Fibroblast of skin of scalp (primary cell): ENCODE data around the gene LSM14A.

Source experiments
- DNase-seq: peaks from one replicate; pipeline ENCODE4 v3.0.0-alpha.2; 2013

Gene LSM14A

DNA sequence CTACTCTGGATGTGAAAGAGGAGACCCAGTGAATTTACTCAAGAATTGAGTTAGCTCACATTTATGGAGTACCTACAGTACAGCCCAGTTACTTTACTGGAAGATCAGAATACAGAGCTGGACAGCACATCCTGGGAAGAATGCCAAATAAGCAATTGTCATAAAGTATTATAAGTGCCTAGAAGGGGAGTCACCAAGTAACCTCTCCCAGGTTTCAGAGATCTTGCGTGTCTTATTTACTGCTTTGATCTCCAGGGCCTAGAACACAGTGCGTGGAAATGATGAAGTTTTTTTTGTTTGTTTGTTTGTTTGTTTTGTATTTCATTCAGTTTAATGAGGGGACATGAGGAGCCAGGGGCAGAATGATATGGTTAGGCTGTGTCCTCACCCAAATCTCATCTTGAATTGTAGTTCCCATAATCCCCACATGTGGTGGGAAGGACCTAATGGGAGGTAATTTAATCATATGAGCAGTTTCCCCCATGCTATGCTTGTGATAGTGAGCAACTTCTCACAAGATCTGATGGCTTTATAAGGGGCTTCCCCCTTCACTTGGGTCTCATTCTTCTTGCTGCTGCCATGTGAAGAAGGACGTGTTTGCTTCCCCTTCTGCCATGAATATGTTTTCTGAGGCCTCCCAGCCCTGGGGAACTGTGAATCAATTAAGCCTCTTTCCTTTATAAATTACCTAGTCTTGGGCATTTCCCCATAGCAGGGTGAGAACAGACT is 87.2 kb downstream of the LSM14A start:
- no peak for DNase-seq

DNA sequence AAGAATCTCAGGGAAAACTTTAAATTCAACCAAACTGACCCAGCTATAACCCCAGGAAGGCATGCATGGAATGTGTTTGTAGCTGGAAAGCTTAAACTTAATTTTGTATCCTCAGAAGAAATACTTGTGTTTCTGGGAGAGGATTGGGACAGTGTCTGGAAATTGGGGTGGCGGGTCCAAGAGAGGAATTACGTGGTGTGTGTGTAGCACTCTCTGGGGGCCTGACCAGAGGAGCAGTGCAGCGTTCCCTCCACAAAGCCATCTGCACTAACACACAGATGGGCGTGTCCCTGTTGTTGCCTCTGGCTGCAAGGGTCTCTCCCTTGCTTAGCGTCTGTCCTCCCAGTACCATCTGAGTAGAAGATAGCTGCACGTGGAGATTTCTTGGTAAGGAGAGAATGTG is 88.5 kb downstream of the LSM14A start:
- DNase-seq = peak; percentile 78

DNA sequence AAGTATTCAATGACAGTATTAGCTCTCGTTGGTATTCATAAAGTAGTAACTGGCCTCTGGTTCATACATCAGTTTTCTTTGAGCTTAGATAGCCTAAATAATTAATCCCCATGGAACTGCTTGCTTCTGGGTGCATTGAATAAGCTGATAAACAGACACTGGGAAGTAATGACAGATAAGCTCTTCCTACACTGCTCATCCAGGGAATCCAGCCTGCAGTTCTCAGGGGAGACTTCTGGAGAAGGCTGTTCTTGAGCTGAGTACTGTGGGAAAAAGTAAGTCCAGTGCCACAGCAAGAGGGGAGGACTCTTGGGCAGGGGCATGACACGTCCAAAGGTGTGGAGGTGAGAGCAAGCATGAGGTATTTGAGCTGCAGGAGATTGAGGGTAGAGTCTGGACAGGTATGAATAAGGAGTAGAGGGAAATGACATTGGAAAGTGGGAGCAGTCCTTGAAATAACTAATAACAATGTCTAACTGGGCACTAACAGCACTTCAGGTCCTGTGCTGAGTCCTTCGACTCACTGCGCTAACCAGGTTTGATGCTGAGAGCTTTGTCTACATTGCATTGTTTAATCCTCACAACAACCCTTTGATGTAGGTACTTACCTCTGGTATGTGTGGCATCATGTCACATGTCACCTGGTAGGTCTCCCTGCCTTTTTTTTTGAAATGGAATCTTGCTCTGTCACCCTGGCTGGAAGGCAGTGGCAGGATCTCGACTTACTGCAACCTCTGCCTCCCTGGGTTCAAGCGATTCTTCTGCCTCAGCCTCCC is 89.2 kb downstream of the LSM14A start:
- no peak for DNase-seq

DNA sequence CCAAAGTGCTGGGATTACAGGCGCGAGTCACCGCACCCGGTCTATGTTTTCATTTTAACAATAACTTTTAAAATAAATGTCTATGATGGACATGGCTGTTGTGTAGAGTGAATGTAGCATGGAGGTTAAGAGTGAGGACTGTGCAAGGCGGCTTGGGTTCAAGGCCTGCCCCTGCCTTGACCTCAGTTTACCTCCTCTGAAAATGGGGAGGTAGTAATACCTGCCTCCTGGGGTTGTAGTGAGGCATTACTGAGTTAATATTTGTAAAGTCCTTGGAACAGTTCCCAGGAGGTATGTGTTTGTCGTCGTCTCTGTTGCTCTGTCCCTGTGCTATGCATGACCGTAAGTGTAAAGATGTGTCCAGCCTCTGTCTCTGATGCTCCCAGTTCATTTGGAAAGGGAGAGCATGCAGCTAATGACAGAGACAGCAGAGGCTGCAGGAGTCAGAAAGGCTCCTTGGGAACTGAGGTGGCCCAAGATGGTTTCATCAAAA is 91.5 kb downstream of the LSM14A start:
- no peak for DNase-seq

DNA sequence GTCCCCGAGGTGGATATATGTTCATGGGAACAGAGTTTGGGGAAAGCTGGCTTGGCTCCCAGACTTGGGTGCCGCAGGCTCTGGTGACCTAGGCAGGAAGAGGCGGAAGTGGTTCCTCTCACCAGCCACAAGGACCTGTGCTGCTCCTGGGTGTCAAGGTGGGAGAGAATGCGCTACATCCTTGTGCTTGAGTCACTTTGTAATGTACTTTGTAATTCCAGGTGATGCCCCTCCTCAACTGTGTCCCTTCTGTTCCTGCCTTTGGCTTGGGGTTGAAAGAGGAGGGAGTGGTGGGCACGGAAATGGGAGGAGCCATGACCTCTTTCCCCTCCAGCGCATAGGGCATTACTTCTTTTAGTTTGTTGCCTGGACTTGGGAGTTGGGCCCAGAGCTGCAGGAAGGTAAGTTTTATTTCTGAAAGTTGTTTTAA is 92.9 kb downstream of the LSM14A start:
- no peak for DNase-seq

DNA sequence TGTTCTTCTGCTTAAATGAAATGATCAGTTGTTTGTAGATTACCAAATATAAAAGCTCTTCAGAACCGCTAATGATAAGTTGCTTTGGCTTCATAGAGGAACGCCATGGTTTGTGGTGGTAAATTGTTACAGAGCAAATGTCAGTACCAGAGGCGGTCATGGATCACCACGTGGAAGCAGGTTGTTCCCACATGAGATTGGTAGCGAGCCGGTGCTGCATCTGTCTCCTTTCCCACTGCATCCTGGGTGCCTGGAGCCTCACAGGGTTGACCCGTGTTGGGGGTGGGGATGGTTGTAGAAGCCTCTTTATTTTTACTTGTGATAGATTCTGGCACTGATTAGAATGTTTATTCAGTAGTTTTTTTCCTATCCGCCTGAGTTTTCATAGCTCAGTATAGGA is 96.8 kb downstream of the LSM14A start:
- no peak for DNase-seq

DNA sequence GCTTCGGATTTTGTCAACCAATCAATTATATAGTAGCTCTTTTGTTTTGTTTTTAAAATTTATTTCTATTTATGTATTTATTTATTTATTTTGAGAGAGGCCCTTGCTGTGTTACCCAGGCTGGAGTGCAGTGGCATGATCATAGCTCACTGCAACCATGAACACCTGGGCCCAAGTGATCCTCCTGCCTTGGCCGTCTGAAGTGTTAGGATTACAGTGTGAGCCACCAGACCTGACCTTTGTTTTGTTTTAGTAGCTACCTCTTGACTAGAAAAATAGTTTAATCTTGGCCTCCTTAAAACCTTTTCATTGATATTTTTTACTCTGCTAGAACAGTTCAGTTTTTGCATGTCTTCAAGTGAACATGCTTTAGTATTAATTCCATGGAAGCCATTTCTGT is 97.2 kb downstream of the LSM14A start:
- no peak for DNase-seq

DNA sequence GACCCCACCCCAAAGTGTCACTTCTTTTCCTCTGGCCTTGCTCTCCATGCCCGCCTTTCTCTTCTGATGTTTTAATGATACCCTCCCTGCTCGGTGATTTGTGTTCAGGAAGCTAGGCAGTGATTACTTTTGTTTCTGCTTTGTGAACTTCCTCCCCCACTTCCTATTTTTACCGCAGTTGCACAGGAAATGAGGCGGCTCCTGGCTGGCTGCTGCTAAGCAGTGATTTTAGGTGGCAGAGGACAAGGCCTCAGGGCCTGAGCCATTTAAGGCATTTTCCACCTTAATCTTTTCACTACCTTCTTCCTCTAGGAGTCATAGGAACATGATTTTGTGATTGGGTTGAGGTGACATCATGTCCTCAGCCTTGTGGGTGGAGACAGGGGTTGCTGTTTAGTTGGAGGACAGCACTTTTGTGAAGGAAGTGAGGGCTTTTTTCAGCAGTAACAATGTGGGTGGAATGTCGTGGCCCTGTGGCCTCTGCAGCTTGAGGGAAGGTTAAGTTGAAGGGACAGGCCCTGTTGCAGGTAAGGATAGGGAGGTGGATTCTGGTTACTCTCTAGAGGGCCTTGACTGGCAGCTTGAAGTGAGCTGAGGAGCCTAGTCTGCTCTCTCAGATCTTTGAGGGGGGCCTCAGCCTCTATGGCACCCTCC is 97.8 kb downstream of the LSM14A start:
- peak; percentile 70 for DNase-seq

DNA sequence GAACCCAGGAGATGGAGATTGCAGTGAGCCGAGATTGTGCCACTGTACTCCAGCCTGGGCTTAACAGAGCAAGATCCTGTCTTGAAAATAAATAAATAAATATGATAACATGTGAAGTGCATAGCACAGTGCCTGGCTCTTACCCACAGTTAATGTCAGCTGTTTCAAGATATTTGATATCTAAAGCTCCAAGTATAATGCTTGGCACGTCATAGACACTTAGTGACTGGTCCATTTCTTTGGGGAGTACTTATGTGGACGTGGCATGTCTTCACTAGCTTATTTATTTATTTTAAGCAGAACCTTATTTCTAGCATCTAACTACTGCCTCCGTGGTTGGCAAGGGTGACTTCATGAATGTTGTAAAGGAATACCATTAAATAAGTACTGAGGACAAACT is 100.8 kb downstream of the LSM14A start:
- no peak for DNase-seq

DNA sequence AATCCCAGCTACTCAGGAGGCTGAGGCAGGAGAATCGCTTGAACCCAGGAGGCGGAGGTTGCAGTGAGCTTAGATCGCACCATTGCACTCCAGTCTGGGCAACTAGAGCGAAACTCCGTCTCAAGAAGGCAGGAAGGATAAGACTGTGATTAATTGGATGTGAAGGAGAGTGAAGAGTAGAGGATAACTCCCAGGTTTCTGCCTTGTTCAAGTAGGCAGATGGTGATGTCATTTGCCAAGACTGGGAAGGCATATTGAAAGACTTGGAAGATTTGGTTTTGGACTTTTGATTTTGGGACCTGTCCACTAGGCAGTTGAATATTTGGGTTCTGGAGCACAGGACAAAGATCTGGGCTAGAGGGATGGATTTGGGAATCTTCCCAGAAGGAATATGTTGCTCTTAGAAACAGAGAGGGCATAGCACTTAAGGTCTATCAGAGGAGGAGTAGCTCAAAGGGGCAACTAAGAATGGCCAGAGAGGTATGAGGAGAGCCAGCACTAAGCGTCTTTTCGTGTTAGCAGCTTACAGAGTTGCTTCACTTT is 102.1 kb downstream of the LSM14A start:
- no peak for DNase-seq

DNA sequence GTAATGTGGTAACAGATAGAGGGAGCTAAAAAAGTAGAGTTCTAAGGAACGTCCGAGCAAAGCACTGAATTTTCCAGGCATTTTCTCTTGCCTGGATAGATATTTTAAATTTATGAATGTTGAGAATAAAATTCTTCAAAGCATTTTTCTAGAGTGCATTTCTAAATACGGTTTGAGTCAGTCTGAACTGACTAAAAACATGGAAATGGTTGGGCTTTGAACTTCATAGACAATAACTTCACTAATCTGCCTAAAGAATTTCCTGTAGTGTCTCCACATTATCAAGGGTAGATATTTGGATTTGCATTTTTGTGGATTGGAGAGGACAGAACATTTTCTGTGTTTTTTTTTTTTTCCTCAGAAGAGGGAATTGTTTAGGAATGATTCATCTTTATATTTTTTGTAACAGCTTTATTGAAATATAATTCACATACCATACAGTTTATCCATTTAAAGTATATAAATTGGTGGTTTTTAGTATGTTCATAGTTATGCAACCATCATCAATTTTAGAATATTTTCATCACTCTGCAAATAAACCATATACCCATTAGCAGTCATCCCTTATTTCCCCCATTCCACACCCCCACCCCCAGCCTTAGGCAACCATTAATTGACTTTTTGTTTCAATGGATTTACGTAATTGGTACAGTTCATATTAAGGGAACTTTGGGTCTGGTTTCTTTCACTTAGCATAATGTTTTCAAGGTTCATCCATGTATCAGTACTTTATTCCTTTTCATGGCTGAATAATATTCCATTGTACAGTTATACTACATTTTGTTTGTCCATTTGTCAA is 102.7 kb downstream of the LSM14A start:
- peak; percentile 98 for DNase-seq

DNA sequence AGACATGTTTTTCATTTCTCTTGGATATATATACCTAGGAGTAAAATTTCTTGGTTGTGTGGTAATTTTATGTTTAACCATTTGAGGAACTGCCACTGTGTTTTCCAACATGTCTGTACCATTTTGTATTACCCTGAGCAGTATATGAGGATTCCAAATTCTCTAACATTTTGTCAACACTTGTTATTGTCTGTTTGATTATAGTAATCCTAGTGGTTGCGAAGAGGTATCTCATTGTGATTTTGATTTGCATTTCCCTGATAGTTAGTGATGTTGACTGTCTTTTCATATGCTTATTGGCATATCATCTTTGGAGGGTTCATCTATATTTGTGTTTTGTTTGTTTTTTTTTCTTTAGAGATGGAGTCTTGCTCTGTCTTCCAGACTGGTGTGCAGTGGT is 103.4 kb downstream of the LSM14A start:
- DNase-seq = no peak

DNA sequence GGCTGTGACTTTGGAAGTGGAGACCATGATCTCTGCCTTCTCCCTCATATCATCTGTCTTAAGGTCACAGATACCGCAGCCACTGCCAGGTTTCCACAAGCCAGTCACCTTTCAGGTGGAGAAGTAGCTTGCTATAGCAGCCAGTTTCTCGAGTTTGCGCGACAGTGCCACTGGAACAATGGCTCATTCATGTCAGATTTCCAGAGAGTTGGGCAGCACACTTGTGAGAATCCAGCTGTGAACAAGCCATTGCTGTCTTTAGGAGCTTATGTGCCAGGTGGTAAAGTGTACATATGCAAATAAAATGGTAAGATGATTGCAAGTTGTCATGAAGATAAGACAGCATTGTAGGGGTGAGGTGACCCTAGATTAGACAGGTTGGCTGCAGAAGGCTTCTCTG is 104.3 kb downstream of the LSM14A start:
- DNase-seq = no peak

DNA sequence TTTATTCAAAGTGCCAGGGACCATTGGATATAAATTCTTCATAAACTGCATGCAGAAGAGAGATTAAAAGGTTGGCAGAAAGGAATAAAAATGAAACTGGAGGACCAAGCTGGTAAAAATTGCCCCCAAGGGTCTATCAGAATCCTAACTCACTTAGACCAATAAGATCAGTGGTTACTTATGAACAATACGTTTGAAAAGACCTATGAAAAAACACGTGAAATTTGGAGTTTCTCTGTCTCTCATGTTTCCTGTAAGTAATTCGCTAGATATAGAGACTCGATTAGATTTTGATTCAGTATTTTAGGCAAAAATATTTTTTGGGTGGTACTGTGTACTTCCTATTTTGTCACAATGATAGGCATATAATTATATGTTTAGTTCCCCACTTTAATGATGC is 104.9 kb downstream of the LSM14A start:
- no peak for DNase-seq

DNA sequence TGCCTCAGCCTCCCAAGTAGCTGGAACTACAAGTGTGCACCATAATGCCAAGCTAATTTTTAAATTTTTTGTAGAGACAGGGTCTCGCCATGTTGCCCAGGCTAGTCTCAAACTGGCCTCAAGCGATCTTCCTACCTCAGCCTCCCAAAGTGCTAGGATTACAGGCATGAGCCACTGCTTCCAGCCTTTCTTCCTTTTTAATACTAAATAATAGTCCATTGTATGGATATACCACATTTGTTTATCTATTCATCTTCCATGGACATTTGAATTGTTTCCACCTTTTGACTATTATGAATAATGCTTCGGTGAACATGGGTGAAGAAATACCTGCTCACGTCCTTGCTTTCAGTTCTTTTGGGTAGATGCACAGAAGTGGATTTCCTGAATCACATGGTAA is 106.5 kb downstream of the LSM14A start:
- no peak for DNase-seq
